HUES64 (cell line): ENCODE measurements around the gene CSNK1G3.

Source experiments
- H3K27ac ChIP-seq: 2 replicates; pipeline ENCODE4 v1.7.0; 2013; ENCODE audit warnings: low read depth, low read length, inconsistent platforms
- H3K27me3 ChIP-seq: 2 replicates; pipeline ENCODE4 v1.6.1; 2013; ENCODE audit warnings: mild to moderate bottlenecking, low read length; ENCODE audit not compliant: insufficient read depth
- H3K36me3 ChIP-seq: 2 replicates; pipeline ENCODE4 v1.6.1; 2013; ENCODE audit warnings: mild to moderate bottlenecking, low read length; ENCODE audit not compliant: insufficient read depth
- H3K4me1 ChIP-seq: 2 replicates; pipeline ENCODE4 v1.6.1; 2013; ENCODE audit warnings: mild to moderate bottlenecking, low read length, moderate library complexity; ENCODE audit not compliant: insufficient read depth
- H3K4me3 ChIP-seq: 2 replicates; pipeline ENCODE4 v1.5.1; 2013; ENCODE audit warnings: mild to moderate bottlenecking, low read length, moderate library complexity
- H3K9ac ChIP-seq: 2 replicates; pipeline ENCODE4 v1.6.1; 2013; ENCODE audit warnings: mild to moderate bottlenecking, low read depth, low read length
- H3K9me3 ChIP-seq: 2 replicates; pipeline ENCODE4 v1.6.1; 2013; ENCODE audit warnings: low read depth, low read length; ENCODE audit not compliant: insufficient read depth
- WGBS: fragments of 150-250, 120-280 bp; methylation state at CpG from one replicate; pipeline ENCODE4 v1.1.7; 2013; ENCODE audit warnings: missing lambda C conversion rate; 5-methylcytosine and 5-hydroxymethylcytosine counted together

Gene CSNK1G3

DNA sequence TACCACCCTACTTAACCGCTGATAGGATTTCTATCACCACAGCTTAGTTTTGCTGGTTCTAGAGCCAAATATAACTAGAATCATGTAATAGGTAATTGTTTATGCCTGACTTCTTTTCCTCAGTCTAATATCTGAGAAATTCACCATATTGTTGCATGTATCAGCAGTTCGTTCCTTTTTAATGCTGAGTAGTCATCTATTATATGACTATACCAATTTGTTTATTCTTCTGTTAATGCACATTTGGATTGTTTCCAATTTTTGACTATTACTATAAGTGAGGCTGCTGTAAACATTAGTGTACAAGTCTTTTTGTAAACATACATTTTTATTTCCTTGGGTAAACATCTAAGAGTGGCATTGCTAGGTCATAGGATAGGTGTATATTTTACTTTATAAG is 25.9 kb downstream of the CSNK1G3 start:
- H3K27ac ChIP-seq = no peak overlapping the region
- no peaks in the 10 kb centered on the region for H3K27me3 ChIP-seq
- 85% methylated on average over 1 of the region's 2 CpGs for WGBS
- H3K4me1 ChIP-seq = peaks cover 15% of the 10 kb centered on the region
- no peak overlapping the region for H3K9ac ChIP-seq
- H3K9me3 ChIP-seq = no peaks in the 10 kb centered on the region
- H3K4me3 ChIP-seq = no peak overlapping the region
- H3K36me3 ChIP-seq = no peaks in the 10 kb centered on the region

DNA sequence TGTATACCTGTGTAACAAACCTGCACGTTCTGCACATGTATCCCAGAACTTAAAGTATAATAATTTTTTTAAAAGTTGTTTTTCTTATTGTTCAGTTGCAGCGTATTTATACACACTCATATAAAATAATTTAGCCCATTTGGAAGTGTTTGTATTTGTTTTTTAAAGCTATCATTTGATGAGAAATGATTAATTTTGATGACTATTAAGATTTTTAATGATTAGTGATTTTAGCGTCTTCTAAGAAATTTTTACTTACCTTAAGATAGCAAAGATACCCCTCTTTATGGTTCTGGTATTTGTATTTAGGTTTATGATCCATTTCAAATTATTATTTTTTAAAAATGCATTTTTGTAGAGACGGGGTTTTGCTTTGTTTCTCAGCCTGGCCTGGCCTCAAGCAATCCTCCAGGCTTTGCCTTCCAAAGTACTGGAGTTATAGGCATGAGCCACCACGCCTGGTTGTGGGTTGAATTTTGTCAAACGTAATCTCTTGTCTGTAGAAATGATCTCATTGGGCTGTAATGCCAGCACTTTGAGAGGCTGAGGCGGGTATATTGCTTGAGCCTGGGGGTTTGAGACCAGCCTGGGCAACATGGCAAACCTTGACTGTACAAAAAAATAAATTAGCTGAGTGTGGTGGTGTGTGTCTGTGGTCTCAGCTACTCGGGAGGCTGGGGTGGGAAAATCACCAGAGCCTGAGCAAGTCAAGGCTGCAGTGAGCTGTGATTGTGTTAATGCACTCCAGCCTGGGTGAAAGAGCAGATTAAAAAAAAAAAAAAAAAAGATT is 26.9 kb downstream of the CSNK1G3 start:
- H3K9ac ChIP-seq = no peak overlapping the region
- H3K27ac ChIP-seq = no peak overlapping the region
- H3K4me1 ChIP-seq = peaks cover 19% of the 10 kb centered on the region
- no peak overlapping the region for H3K4me3 ChIP-seq
- H3K27me3 ChIP-seq = no peaks in the 10 kb centered on the region
- WGBS = 73% methylated on average over 6 of the region's 8 CpGs
- no peaks in the 10 kb centered on the region for H3K36me3 ChIP-seq
- H3K9me3 ChIP-seq = no peaks in the 10 kb centered on the region

- Histone ChIP-seq H3K9ac (no peak overlapping the region), H3K36me3 (0 out of 2 replicates have a peak, but pooled peaks cover 3% of the 10 kb centered on the region), H3K27ac (no peak overlapping the region), H3K27me3 (no peaks in the 10 kb centered on the region), H3K4me1 (peaks cover 16% of the 10 kb centered on the region), H3K4me3 (no peak overlapping the region), H3K9me3 (no peaks in the 10 kb centered on the region)
- WGBS = 88% methylated on average over 6 of the region's 7 CpGs
Measured at GRCh38 chr5:123540534-123540933, 28.6 kb downstream of the CSNK1G3 start.

DNA sequence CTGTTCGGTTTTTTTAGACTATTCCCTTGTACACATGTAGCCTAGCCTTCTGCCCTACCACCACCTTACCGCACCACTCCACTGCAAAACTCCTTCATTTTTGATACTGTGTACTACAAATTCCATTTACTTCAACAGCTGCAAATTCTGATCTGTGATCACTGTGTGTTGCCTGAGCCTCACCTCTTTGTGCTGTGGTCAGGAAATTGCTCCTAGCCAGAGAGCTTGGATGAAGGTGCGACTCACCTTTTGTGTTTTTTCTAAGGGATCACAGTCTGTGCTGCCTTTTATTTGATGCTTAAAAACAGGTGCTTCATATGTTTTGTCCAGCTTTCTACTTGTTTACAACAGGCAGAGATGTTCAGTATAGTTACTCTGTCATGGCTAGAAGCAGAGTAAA is 31.5 kb downstream of the CSNK1G3 start:
- 93% methylated on average over 3 of the region's 3 CpGs for WGBS
- no peaks in the 10 kb centered on the region for H3K27me3 ChIP-seq
- no peak overlapping the region for H3K4me3 ChIP-seq
- H3K9me3 ChIP-seq = no peaks in the 10 kb centered on the region
- peaks cover 15% of the 10 kb centered on the region for H3K4me1 ChIP-seq
- peaks cover 10% of the 10 kb centered on the region; the same call in 1 of the 2 replicates for H3K36me3 ChIP-seq
- no peak overlapping the region for H3K27ac ChIP-seq
- no peak overlapping the region for H3K9ac ChIP-seq

DNA sequence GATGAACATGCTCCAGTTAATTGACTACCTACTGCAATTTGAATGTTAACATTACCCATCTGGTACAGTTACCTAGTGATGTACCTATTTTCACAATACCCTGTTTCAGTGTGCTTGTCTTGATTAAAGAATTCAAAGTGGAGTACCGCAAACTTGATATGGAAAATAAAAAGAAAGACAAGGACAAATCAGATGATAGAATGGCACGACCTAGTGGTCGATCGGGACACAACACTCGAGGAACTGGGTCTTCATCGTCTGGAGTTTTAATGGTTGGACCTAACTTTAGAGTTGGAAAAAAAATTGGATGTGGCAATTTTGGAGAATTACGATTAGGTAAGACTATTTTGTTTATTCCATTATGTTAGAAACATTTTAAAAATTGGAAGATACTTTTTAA is 33.5 kb downstream of the CSNK1G3 start:
- H3K9ac ChIP-seq = no peak overlapping the region
- peaks cover 8% of the 10 kb centered on the region for H3K4me1 ChIP-seq
- no peak overlapping the region for H3K27ac ChIP-seq
- WGBS = 65% methylated on average over 7 of the region's 7 CpGs
- no peaks in the 10 kb centered on the region for H3K27me3 ChIP-seq
- no peak overlapping the region for H3K4me3 ChIP-seq
- no peaks in the 10 kb centered on the region for H3K9me3 ChIP-seq
- H3K36me3 ChIP-seq = peaks cover 10% of the 10 kb centered on the region; the same call in 1 of the 2 replicates

DNA sequence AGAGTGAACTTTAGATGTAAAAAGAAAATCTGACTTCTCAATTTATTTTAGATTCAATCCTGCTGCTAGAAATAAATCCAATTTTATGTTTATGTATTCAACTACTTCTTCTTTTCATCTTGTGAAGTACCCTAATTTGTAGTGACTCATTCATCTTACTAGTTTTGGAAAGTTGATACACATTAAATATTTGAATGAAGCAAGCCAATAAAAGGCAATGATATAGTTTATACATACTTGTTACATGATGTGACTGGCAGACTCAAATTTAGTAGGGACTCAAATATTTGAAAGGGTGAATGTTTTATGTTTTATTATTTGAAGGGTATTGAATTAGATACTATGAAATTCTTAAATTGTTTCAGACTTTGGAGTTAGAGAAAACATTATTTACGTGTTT is 34.7 kb downstream of the CSNK1G3 start:
- no peaks in the 10 kb centered on the region for H3K9me3 ChIP-seq
- no peak overlapping the region for H3K9ac ChIP-seq
- no peak overlapping the region for H3K27ac ChIP-seq
- no peak overlapping the region for H3K4me3 ChIP-seq
- WGBS = no CpG with 5 or more reads among the region's 1 CpG
- peaks cover 10% of the 10 kb centered on the region; the same call in 1 of the 2 replicates for H3K36me3 ChIP-seq
- no peaks in the 10 kb centered on the region for H3K27me3 ChIP-seq
- H3K4me1 ChIP-seq = peaks cover 8% of the 10 kb centered on the region

DNA sequence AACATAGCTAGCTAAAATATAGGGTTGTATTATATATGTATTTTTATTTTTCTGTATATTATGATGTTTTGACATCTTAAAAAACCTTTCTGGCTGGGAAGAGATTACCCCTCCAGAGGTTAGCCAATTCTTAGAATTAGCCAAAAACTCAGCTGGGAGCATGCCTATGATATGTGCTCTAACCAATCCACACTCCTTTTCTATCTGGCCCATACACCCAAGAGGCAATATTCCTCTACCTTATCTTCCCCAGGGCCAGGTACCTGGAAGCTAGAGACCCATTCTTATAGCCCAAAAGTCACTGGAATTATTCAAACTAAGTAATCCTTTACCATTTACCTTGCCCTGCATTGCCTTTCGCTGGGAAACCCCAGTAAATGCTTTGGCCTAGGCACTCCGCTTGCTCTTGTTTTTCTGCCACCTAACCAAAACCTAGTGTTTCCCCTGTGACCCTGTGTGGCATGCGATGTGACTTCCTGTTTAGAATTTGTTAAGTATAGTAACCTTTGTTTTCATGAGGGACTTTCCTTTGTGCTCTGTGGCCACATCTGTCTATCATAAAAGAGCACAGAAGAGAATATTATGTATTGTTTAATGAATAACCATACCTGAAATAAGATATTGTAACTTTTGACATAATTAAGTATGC is 37.4 kb downstream of the CSNK1G3 start:
- Histone ChIP-seq H3K4me3 (no peak overlapping the region), H3K27ac (no peak overlapping the region), H3K4me1 (peaks cover 4% of the 10 kb centered on the region; the same call in 1 of the 2 replicates), H3K27me3 (no peaks in the 10 kb centered on the region), H3K9me3 (no peaks in the 10 kb centered on the region), H3K9ac (no peak overlapping the region), H3K36me3 (peaks cover 10% of the 10 kb centered on the region; the same call in 1 of the 2 replicates)
- 96% methylated on average over 3 of the region's 3 CpGs for WGBS

GRCh38 chr5:123554601-123555000 is 42.6 kb downstream of the CSNK1G3 start:
- no peaks in the 10 kb centered on the region for H3K27me3 ChIP-seq
- H3K4me1 ChIP-seq = peaks cover 11% of the 10 kb centered on the region; the same call in 1 of the 2 replicates
- no peak overlapping the region for H3K4me3 ChIP-seq
- H3K27ac ChIP-seq = no peak overlapping the region
- WGBS = 82% methylated on average over 4 of the region's 4 CpGs
- H3K36me3 ChIP-seq = 0 out of 2 replicates have a peak, but pooled peaks cover 3% of the 10 kb centered on the region
- H3K9ac ChIP-seq = no peak overlapping the region
- H3K9me3 ChIP-seq = no peaks in the 10 kb centered on the region

DNA sequence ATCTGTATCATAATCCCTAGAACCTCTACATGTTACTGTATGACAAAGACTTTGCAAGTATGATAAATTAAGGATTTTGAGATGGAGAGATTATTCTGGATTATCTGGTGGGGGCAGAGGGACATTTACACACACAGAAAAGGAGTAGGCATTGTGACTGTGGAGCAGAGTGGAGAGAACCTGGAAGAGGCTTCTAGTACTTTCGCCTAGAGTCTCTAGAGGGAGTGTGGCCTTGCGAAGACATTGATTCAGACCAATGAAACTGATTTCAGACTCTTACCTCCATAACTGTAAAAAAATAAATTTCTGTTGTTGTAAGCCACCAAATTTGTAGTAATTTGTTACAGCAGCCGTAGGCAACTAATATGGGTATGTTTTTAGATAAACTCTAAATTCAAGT is 45.9 kb downstream of the CSNK1G3 start:
- H3K36me3 ChIP-seq = 0 out of 2 replicates have a peak, but pooled peaks cover 3% of the 10 kb centered on the region
- H3K4me1 ChIP-seq = peaks cover 20% of the 10 kb centered on the region; the same call in 1 of the 2 replicates
- no peak overlapping the region for H3K4me3 ChIP-seq
- no peaks in the 10 kb centered on the region for H3K27me3 ChIP-seq
- 98% methylated on average over 3 of the region's 3 CpGs for WGBS
- H3K9me3 ChIP-seq = no peaks in the 10 kb centered on the region
- H3K27ac ChIP-seq = no peak overlapping the region
- H3K9ac ChIP-seq = no peak overlapping the region

DNA sequence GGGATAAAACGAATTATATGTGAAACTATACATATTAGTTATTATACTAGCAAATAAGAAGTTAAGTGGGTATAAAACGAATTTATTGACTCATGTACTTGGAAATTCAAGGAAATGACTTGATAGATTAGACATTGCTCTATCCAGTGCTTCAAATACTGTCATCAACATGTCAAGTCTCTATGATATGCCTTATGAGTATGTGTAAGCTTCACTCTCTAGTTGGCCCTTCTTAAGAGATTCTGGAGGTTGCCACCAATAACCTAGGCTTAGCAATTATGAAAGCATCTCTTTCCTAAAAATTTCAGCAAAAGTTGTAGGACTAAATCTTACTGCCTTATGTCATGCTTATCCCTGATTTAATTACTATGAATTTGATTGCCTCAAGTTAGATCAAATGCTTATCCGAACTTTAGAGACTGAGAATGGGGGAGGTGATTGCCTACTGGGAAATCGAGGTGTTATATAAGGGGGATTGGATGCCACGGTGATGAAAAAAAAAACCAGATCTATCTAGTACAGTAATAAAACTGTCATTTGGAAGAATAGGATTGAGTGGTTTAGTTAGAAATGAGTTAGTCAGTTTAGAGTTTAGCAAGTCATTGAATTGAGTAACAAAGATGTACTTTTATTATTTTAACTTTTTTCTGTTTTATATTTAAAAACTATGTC is 46.9 kb downstream of the CSNK1G3 start:
- WGBS = 97% methylated on average over 4 of the region's 5 CpGs
- H3K36me3 ChIP-seq = 0 out of 2 replicates have a peak, but pooled peaks cover 3% of the 10 kb centered on the region
- H3K27ac ChIP-seq = no peak overlapping the region
- H3K27me3 ChIP-seq = no peaks in the 10 kb centered on the region
- H3K9ac ChIP-seq = no peak overlapping the region
- H3K4me3 ChIP-seq = no peak overlapping the region
- no peaks in the 10 kb centered on the region for H3K9me3 ChIP-seq
- H3K4me1 ChIP-seq = peaks cover 20% of the 10 kb centered on the region; the same call in 1 of the 2 replicates

- Histone ChIP-seq H3K9ac (no peak overlapping the region), H3K27me3 (no peaks in the 10 kb centered on the region), H3K36me3 (0 out of 2 replicates have a peak, but pooled peaks cover 3% of the 10 kb centered on the region), H3K4me1 (peaks cover 20% of the 10 kb centered on the region; the same call in 1 of the 2 replicates), H3K4me3 (no peak overlapping the region), H3K27ac (no peak overlapping the region), H3K9me3 (no peaks in the 10 kb centered on the region)
- WGBS = 83% methylated on average over 1 of the region's 1 CpG
Measured at GRCh38 chr5:123559434-123559775, 47.4 kb downstream of the CSNK1G3 start.
